IMR-90 (cell line): ENCODE results near the gene SEPTIN5. TPM values are rescaled to one million over a fixed set of nuclear protein-coding genes. Genes with fewer than 3 reads are reported as not detected.

Source experiments
- ATAC-seq: fragments of 200-7000 bp; cut with Tn5 transposase; 2 replicates; pipeline ENCODE4 v1.9.1; 2020; ENCODE audit warnings: low read depth, mild to moderate bottlenecking, moderate library complexity
- BruUV-seq: library from RNA; stranded (reverse); fragments of 400-500 nt; replicated peaks from 2 replicates; lab custom pipeline; 2021; lab: Mats Ljungman, UMichigan
- CTCF ChIA-PET: fragments of 300-600 bp; formaldehyde crosslinking; extraction: SDS; loops from one replicate; lab custom pipeline; 2021; ENCODE audit warnings: antibody characterized with exemption; lab: Yijun Ruan, JAX
- POLR2A ChIA-PET: fragments of 300-600 bp; sonication (Branson Sonifier 250); formaldehyde crosslinking; loops from one replicate; lab custom pipeline; 2022; ENCODE audit warnings: antibody characterized with exemption; ENCODE audit not compliant: unreplicated experiment; lab: Charles Lee
- DNase-seq: peaks from one replicate; pipeline ENCODE4 v3.0.0; 2013
- H2AFZ ChIP-seq: replicated peaks from 2 replicates; pipeline ENCODE3; 2013; ENCODE audit warnings: low read length, mild to moderate bottlenecking; ENCODE audit not compliant: poor library complexity
- H2AK5ac ChIP-seq: 2 replicates; pipeline ENCODE4 v1.6.1; 2013; ENCODE audit warnings: low read depth, low read length, inconsistent platforms
- H2AK9ac ChIP-seq: replicated peaks from 2 replicates; pipeline ENCODE3; 2013; ENCODE audit warnings: mild to moderate bottlenecking, low read depth, low read length, moderate library complexity; ENCODE audit not compliant: poor library complexity
- H2BK120ac ChIP-seq: 2 replicates; pipeline ENCODE4 v1.6.1; 2013; ENCODE audit warnings: low read depth, low read length, inconsistent platforms
- H2BK15ac ChIP-seq: 3 replicates; pipeline ENCODE4 v1.6.1; 2013; ENCODE audit warnings: low read depth, low read length, inconsistent platforms
- H2BK20ac ChIP-seq: 2 replicates; pipeline ENCODE4 v1.6.1; 2013; ENCODE audit warnings: low read depth, mild to moderate bottlenecking, inconsistent platforms, low read length, moderate library complexity
- H2BK5ac ChIP-seq: 2 replicates; pipeline ENCODE4 v1.6.1; 2013; ENCODE audit warnings: mild to moderate bottlenecking, low read depth, low read length, inconsistent platforms; ENCODE audit not compliant: poor library complexity, severe bottlenecking
- H3K14ac ChIP-seq: replicated peaks from 2 replicates; pipeline ENCODE4 v1.6.1; 2013; ENCODE audit warnings: low read depth, low read length, inconsistent platforms
- H3K18ac ChIP-seq: 2 replicates; pipeline ENCODE4 v1.6.1; 2013; ENCODE audit warnings: low read depth, low read length, control low read depth
- H3K23ac ChIP-seq: 2 replicates; pipeline ENCODE4 v1.6.1; 2013; ENCODE audit warnings: low read depth, low read length, inconsistent platforms
- H3K27ac ChIP-seq: 2 replicates; pipeline ENCODE4 v1.5.1; 2013; ENCODE audit warnings: mild to moderate bottlenecking, control low read depth, low read length; ENCODE audit not compliant: insufficient read depth
- H3K27me3 ChIP-seq: 2 replicates; pipeline ENCODE4 v1.6.1; 2013; ENCODE audit warnings: low read length; ENCODE audit not compliant: control insufficient read depth, insufficient read depth
- H3K36me3 ChIP-seq: 2 replicates; pipeline ENCODE4 v1.6.1; 2013; ENCODE audit warnings: low read length, mixed read lengths; ENCODE audit not compliant: control insufficient read depth, insufficient read depth
- H3K4ac ChIP-seq: 2 replicates; pipeline ENCODE4 v1.6.1; 2013; ENCODE audit warnings: low read depth, low read length, inconsistent platforms
- H3K4me1 ChIP-seq: 2 replicates; pipeline ENCODE4 v1.6.1; 2013; ENCODE audit warnings: low read length, mixed read lengths; ENCODE audit not compliant: control insufficient read depth, insufficient read depth
- H3K4me2 ChIP-seq: 2 replicates; pipeline ENCODE4 v1.6.1; 2013; ENCODE audit warnings: low read depth, mild to moderate bottlenecking, control low read depth, low read length, moderate library complexity
- H3K4me3 ChIP-seq: 2 replicates; pipeline ENCODE4 v1.5.1; 2013; ENCODE audit warnings: low read depth, mild to moderate bottlenecking, control low read depth, low read length, moderate library complexity; ENCODE audit not compliant: insufficient read depth
- H3K56ac ChIP-seq: 2 replicates; pipeline ENCODE4 v1.6.1; 2013; ENCODE audit warnings: low read length, inconsistent platforms; ENCODE audit not compliant: insufficient read depth; ENCODE audit errors: extremely low read depth
- H3K79me1 ChIP-seq, 2 experiments: 2 replicates each; pipeline ENCODE4 v1.6.1; 2013; ENCODE audit warnings: low read length in 2 of 2, inconsistent platforms in 1 of 2, low read depth in 1 of 2
- H3K9ac ChIP-seq: 2 replicates; pipeline ENCODE4 v1.6.1; 2013; ENCODE audit warnings: low read depth, low read length, control low read depth
- H3K9me1 ChIP-seq: 2 replicates; pipeline ENCODE4 v1.6.1; 2013; ENCODE audit warnings: low read length, inconsistent platforms; ENCODE audit not compliant: insufficient read depth
- H3K9me3 ChIP-seq: 2 replicates; pipeline ENCODE4 v1.6.1; 2013; ENCODE audit warnings: low read length; ENCODE audit not compliant: control insufficient read depth, insufficient read depth
- H4K20me1 ChIP-seq: 2 replicates; pipeline ENCODE4 v1.6.1; 2013; ENCODE audit warnings: low read length, inconsistent platforms; ENCODE audit not compliant: insufficient read depth
- H4K5ac ChIP-seq: 2 replicates; pipeline ENCODE4 v1.6.1; 2013; ENCODE audit warnings: mild to moderate bottlenecking, low read depth, low read length, control low read depth
- H4K8ac ChIP-seq, 2 experiments: 2 replicates each; pipeline ENCODE4 v1.6.1; 2013; ENCODE audit warnings: low read depth in 2 of 2, low read length in 2 of 2, control low read depth in 1 of 2, inconsistent platforms in 1 of 2
- H4K91ac ChIP-seq: 2 replicates; pipeline ENCODE4 v1.6.1; 2013; ENCODE audit warnings: low read depth, low read length, inconsistent platforms; ENCODE audit not compliant: insufficient read depth
- BHLHE40 ChIP-seq: fragments of 150-350 bp; IDR thresholded peaks from 2 replicates; pipeline ENCODE4 v1.6.1; 2016; ENCODE audit warnings: mild to moderate bottlenecking, low read depth, low read length
- CEBPB ChIP-seq: IDR thresholded peaks from 2 replicates; pipeline ENCODE4 v1.6.1; 2012; ENCODE audit warnings: low read depth, low read length, improper control_type of control experiment
- CHD1 ChIP-seq: IDR thresholded peaks from 2 replicates; pipeline ENCODE4 v1.6.1; 2012; ENCODE audit warnings: low read depth, low read length, improper control_type of control experiment
- CTCF ChIP-seq: conservative IDR thresholded peaks from 2 replicates; pipeline ENCODE4 v1.5.1; 2012; ENCODE audit warnings: mild to moderate bottlenecking, low read depth, low read length, improper control_type of control experiment
- ELK1 ChIP-seq: fragments of 150-350 bp; IDR thresholded peaks from 2 replicates; pipeline ENCODE4 v1.6.1; 2016; ENCODE audit warnings: low read depth, mild to moderate bottlenecking, low read length, moderate library complexity, borderline replicate concordance
- FOS ChIP-seq: fragments of 150-350 bp; IDR thresholded peaks from 2 replicates; pipeline ENCODE4 v1.6.1; 2016; ENCODE audit warnings: low read depth, low read length
- MAFK ChIP-seq: IDR thresholded peaks from 2 replicates; pipeline ENCODE4 v1.6.1; 2012; ENCODE audit warnings: low read depth, low read length, improper control_type of control experiment
- MAZ ChIP-seq: IDR thresholded peaks from 2 replicates; pipeline ENCODE4 v1.6.1; 2012; ENCODE audit warnings: low read depth, mild to moderate bottlenecking, low read length, improper control_type of control experiment, moderate library complexity, borderline replicate concordance
- MXI1 ChIP-seq: IDR thresholded peaks from 2 replicates; pipeline ENCODE4 v1.6.1; 2012; ENCODE audit warnings: low read depth, mild to moderate bottlenecking, low read length, moderate library complexity, borderline replicate concordance
- NFE2L2 ChIP-seq: fragments of 150-350 bp; IDR thresholded peaks from 2 replicates; pipeline ENCODE4 v1.6.1; 2016; ENCODE audit warnings: low read depth, mild to moderate bottlenecking, low read length
- POLR2A ChIP-seq: IDR thresholded peaks from 2 replicates; pipeline ENCODE4 v1.6.1; 2012; ENCODE audit warnings: mild to moderate bottlenecking, low read depth, low read length
- RAD21 ChIP-seq: IDR thresholded peaks from 2 replicates; pipeline ENCODE4 v1.6.1; 2012; ENCODE audit warnings: low read length, improper control_type of control experiment
- RCOR1 ChIP-seq: IDR thresholded peaks from 2 replicates; pipeline ENCODE4 v1.6.1; 2012; ENCODE audit warnings: mild to moderate bottlenecking, low read length, improper control_type of control experiment; ENCODE audit not compliant: insufficient replicate concordance
- RFX5 ChIP-seq: IDR thresholded peaks from 2 replicates; pipeline ENCODE4 v1.8.0; 2012; ENCODE audit warnings: low read depth, mild to moderate bottlenecking, low read length, moderate library complexity
- SMC3 ChIP-seq: fragments of 150-350 bp; IDR thresholded peaks from 2 replicates; pipeline ENCODE4 v1.6.1; 2016; ENCODE audit warnings: low read depth, mild to moderate bottlenecking, antibody characterized with exemption, low read length, moderate library complexity
- USF2 ChIP-seq: fragments of 150-350 bp; IDR thresholded peaks from 2 replicates; pipeline ENCODE4 v1.6.1; 2017; ENCODE audit warnings: mild to moderate bottlenecking, antibody characterized with exemption, low read length, low read depth
- WGBS, 2 experiments: methylation state at CpG; one replicate each; pipeline versions ENCODE4 v1.1.5 to v1.1.7; 2013; ENCODE audit warnings: missing lambda C conversion rate in 2 of 2; ENCODE audit not compliant: insufficient read length in 1 of 2; ENCODE audit errors: extremely low coverage in 2 of 2; 5-methylcytosine and 5-hydroxymethylcytosine counted together
- dilution Hi-C: fragments of 300-500 bp; cut with HindIII; formaldehyde crosslinking; loops from one replicate; pipeline ENCODE4 v1.14.3; 2018; ENCODE audit warnings: low sequenced_read_pairs; ENCODE audit not compliant: unreplicated experiment
- in situ Hi-C: fragments of 300-500 bp; cut with MboI; formaldehyde crosslinking; loops from 3 replicates; pipeline ENCODE4 v1.14.3; 2019; ENCODE audit warnings: low sequenced_read_pairs, inconsistent platforms, mixed read lengths
- intact Hi-C: fragments of 100-400 bp; cut with micrococcal nuclease; formaldehyde crosslinking; loops from 2 replicates; pipeline ENCODE4 v1.10.0; 2022
- polyA plus RNA-seq, 3 experiments: library from polyadenylated mRNA; depleted of rRNA; stranded (reverse); fragments of >200 nt; gene quantifications; 2 replicates each; pipeline ENCODE4 v1.2.3, GENCODE V29; 2012; ENCODE audit warnings: low replicate concordance in 1 of 3
- total RNA-seq: library from RNA; depleted of rRNA; stranded (reverse); fragments of >200 nt; gene quantifications from 2 replicates; pipeline ENCODE4 v1.2.3, GENCODE V29; 2012

Gene SEPTIN5
- total and polyA plus RNA-seq, 2 of the 4 experiments (the other 2 are of a cell fraction) = 16.8 to 20.7 TPM

- Histone ChIP-seq H2BK5ac (no peak overlapping the region), H3K4me1 (no peaks in the 10 kb centered on the region; the same call in 1 of the 2 replicates), H4K91ac (no peak overlapping the region), H2AFZ (no peak overlapping the region), H2BK15ac (no peak overlapping the region), H2BK120ac (no peak overlapping the region), H3K79me1 (no peaks in the 10 kb centered on the region), H3K9ac (no peak overlapping the region), H3K27ac (no peak overlapping the region), H2BK20ac (no peak overlapping the region), H4K5ac (no peak overlapping the region), H3K18ac (no peak overlapping the region), H3K56ac (no peak overlapping the region), H4K8ac (no peak overlapping the region), H3K4ac (no peak overlapping the region), H3K9me3 (no peaks in the 10 kb centered on the region), H2AK9ac (no peak overlapping the region), H4K20me1 (no peaks in the 10 kb centered on the region), H3K9me1 (no peaks in the 10 kb centered on the region), H3K14ac (no peak overlapping the region), H3K4me2 (no peak overlapping the region), H3K4me3 (no peak overlapping the region), H3K36me3 (no peaks in the 10 kb centered on the region), H2AK5ac (no peak overlapping the region), H3K27me3 (peaks cover 12% of the 10 kb centered on the region), H3K23ac (no peak overlapping the region)
- dilution Hi-C loops = no loop called here
- BruUV-seq = no TSS peak
- WGBS, 2 experiments = 90% methylated on average over 2 of the region's 16 CpGs; no CpG with 5 or more reads in 1 of the 2 experiments
- in situ Hi-C loops = no loop called here
- POLR2A ChIA-PET = no interaction called here
- TF ChIP-seq RFX5 (no peak), USF2 (no peak), MAFK (no peak), FOS (no peak), BHLHE40 (no peak), NFE2L2 (no peak), CEBPB (no peak), POLR2A (no peak), MXI1 (no peak), SMC3 (no peak), CTCF (no peak), MAZ (no peak), CHD1 (no peak), RCOR1 (no peak), ELK1 (no peak), RAD21 (no peak)
- intact Hi-C loops = no loop called here
- no peak for ATAC-seq
- CTCF ChIA-PET = no interaction called here
- DNase-seq = no peak
Measured at GRCh38 chr22:19680287-19680881, 33.9 kb upstream of the SEPTIN5 start.
